ENCODE results near the gene PRKAG1. TPM values are rescaled to one million over a fixed set of nuclear protein-coding genes. Genes with fewer than 3 reads are reported as not detected.
A peak's percentile ranks its signal among the peaks of the same experiment; 100 is the strongest.

The PRKAG1 gene
- total RNA-seq, 1 experiment from 2014 or later: 57.3 TPM

GRCh38 chr12:48973941-48974673 lies 44.5 kb downstream of the PRKAG1 start:
- H3K9me3 ChIP-seq (ENCODE audit: control insufficient read depth, insufficient read depth, low read depth, low read length): no peaks in the 10 kb centered on the region
- H3K4me3 ChIP-seq (ENCODE audit: low read depth in 2 of 2, low read length in 2 of 2): no peak overlapping the region
- in situ Hi-C loops (cut with HindIII; ENCODE audit: low pct_unique_long_range_greater_than_20kb, low sequenced_read_pairs) (no loop called here), intact Hi-C loops (cut with micrococcal nuclease; ENCODE audit: unreplicated experiment) (no loop called here)
- H3K36me3 ChIP-seq (ENCODE audit: control insufficient read depth, insufficient read depth, low read length): no peaks in the 10 kb centered on the region
- H3K4me1 ChIP-seq (ENCODE audit: control insufficient read depth, insufficient read depth, low read length): peaks cover 12% of the 10 kb centered on the region
- peak; percentile 69 for TF ChIP-seq CTCF (IDR thresholded peaks at IDR 0.05)
- TF ChIP-seq SIN3A (IDR thresholded peaks at IDR 0.05; ENCODE audit: borderline replicate concordance, insufficient read depth, low read depth, low read length): no peak
- DNase-seq (ENCODE audit: low read depth, low spot score) (no peak), ATAC-seq (no peak)
- BruUV-seq (replicated peaks): no TSS peak
- POLR2A ChIA-PET: no interaction called here
- H3K27me3 ChIP-seq (ENCODE audit: control insufficient read depth, insufficient read depth, low read length): peaks cover 6% of the 10 kb centered on the region
- H3K27ac ChIP-seq (ENCODE audit: low read length): no peak overlapping the region
- CTCF ChIA-PET: interaction anchor here (0.6 kb wide), 1 partner anchor 91 kb away, joined by 4 read pairs; no protein-coding TSS in a partner anchor

- Histone ChIP-seq H3K27ac (ENCODE audit: low read length) (no peak overlapping the region), H3K27me3 (ENCODE audit: control insufficient read depth, insufficient read depth, low read length) (peaks cover under 1% of the 10 kb centered on the region; the same call in 1 of the 2 replicates), H3K4me1 (ENCODE audit: control insufficient read depth, insufficient read depth, low read length) (peaks cover 14% of the 10 kb centered on the region), H3K36me3 (ENCODE audit: control insufficient read depth, insufficient read depth, low read length) (no peaks in the 10 kb centered on the region), H3K4me3 (ENCODE audit: low read depth in 2 of 2, low read length in 2 of 2) (no peak overlapping the region), H3K9me3 (ENCODE audit: control insufficient read depth, insufficient read depth, low read depth, low read length) (no peaks in the 10 kb centered on the region)
- TF ChIP-seq SIN3A (IDR thresholded peaks at IDR 0.05; ENCODE audit: borderline replicate concordance, insufficient read depth, low read depth, low read length): no peak
- no peak for TF ChIP-seq REST (IDR thresholded peaks at IDR 0.05; ENCODE audit: insufficient read depth in 1 of 2, low read depth in 2 of 2, low read length in 1 of 2)
- no peak for TF ChIP-seq POLR2AphosphoS5 (IDR thresholded peaks at IDR 0.05; ENCODE audit: low read depth, low read length)
- TF ChIP-seq TCF7L2 (IDR thresholded peaks at IDR 0.05; ENCODE audit: low read depth, low read length): no peak
- no peak for TF ChIP-seq CTCF (IDR thresholded peaks at IDR 0.05)
- ATAC-seq (no peak), DNase-seq (ENCODE audit: low read depth, low spot score) (no peak)
- in situ Hi-C loops (cut with HindIII; ENCODE audit: low pct_unique_long_range_greater_than_20kb, low sequenced_read_pairs) (no loop called here), intact Hi-C loops (cut with micrococcal nuclease; ENCODE audit: unreplicated experiment) (no loop called here)
- BruUV-seq (replicated peaks): no TSS peak
- POLR2A ChIA-PET: no interaction called here
- CTCF ChIA-PET: interaction anchor here (0.6 kb wide), 1 partner anchor 91 kb away, joined by 4 read pairs; no protein-coding TSS in a partner anchor
Measured at GRCh38 chr12:48973531-48973930, 45.0 kb downstream of the PRKAG1 start.

Data from Panc1 (cell line).